ENCODE data around the gene EXTL1. TPM values are rescaled to one million over a fixed set of nuclear protein-coding genes. Genes with fewer than 3 reads are reported as not detected.

EXTL1 gene
- total RNA-seq, 4 donors from 2014 or later = not detected

DNA sequence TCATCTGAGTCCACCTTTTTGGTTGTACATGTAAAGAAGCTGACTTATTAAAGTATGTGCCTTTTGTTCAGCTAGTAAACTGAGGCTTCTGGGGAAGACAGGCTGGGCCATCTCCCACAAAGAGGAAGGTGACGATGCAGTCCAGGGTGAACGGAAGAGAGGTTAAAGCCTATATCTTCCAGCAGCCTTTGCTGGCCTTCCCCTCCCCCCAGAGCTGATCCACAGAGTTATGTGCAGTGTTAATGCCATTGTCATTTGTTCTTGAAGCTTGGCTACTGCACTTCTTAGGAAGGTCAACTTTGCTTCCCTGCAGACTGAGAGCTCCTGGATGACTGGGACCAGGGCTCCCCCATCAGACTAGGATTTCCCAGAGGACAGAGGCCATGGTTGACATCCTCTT is 22.2 kb downstream of the EXTL1 start:
- TF ChIP-seq, protein P1, sequence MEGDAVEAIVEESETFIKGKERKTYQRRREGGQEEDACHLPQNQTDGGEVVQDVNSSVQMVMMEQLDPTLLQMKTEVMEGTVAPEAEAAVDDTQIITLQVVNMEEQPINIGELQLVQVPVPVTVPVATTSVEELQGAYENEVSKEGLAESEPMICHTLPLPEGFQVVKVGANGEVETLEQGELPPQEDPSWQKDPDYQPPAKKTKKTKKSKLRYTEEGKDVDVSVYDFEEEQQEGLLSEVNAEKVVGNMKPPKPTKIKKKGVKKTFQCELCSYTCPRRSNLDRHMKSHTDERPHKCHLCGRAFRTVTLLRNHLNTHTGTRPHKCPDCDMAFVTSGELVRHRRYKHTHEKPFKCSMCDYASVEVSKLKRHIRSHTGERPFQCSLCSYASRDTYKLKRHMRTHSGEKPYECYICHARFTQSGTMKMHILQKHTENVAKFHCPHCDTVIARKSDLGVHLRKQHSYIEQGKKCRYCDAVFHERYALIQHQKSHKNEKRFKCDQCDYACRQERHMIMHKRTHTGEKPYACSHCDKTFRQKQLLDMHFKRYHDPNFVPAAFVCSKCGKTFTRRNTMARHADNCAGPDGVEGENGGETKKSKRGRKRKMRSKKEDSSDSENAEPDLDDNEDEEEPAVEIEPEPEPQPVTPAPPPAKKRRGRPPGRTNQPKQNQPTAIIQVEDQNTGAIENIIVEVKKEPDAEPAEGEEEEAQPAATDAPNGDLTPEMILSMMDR (IDR thresholded peaks at IDR 0.05) = no peak
- TF ChIP-seq POLR2A (IDR thresholded peaks at IDR 0.05) = no peak
- H3K4me3 ChIP-seq = no peak overlapping the region
- no peak for DNase-seq
- H3K9me3 ChIP-seq = no peaks in the 10 kb centered on the region
- intact Hi-C loops (cut with DNase I) = no loop called here
- H3K36me3 ChIP-seq = no peaks in the 10 kb centered on the region
- peaks cover 9 to 93% (median 16%) of the 10 kb centered on the region in 4 donors for H3K27me3 ChIP-seq
- WGBS, 2 donors = 77 to 87% methylated on average over 2 of the region's 2 CpGs
- H3K27ac ChIP-seq = no peak overlapping the region
- H3K4me1 ChIP-seq = peaks cover 7 to 18% (median 16%) of the 10 kb centered on the region in 3 donors

DNA sequence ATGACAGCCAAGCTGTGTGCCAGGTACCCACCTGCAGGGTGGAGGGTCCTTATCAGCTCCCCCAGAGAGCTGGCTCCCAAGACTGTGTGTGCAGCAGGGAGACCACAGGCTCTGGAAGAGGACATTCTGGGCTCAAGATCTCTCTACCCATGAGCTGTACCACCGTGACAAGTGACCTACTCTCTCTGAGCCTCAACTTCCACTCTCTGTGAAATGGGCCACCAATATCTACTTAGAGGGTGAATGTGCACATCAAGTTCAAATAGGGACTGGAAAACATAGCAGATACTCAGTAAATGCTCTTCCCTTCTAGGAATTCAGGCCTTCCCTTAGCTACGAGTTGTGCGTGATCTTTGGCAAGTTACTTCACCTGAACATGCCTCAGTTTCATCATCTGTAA is 22.8 kb downstream of the EXTL1 start:
- H3K4me3 ChIP-seq = no peak overlapping the region
- no peak for TF ChIP-seq POLR2A (IDR thresholded peaks at IDR 0.05)
- TF ChIP-seq, protein P1 (IDR thresholded peaks at IDR 0.05) = no peak
- H3K36me3 ChIP-seq = no peaks in the 10 kb centered on the region
- peaks cover 7 to 18% (median 16%) of the 10 kb centered on the region in 3 donors for H3K4me1 ChIP-seq
- H3K27ac ChIP-seq = no peak overlapping the region
- no peak for DNase-seq
- H3K9me3 ChIP-seq = no peaks in the 10 kb centered on the region
- intact Hi-C loops (cut with DNase I) = no loop called here
- WGBS, 2 donors = 79 to 97% methylated on average over 3 of the region's 3 CpGs
- peaks cover 9 to 93% (median 16%) of the 10 kb centered on the region in 4 donors for H3K27me3 ChIP-seq

DNA sequence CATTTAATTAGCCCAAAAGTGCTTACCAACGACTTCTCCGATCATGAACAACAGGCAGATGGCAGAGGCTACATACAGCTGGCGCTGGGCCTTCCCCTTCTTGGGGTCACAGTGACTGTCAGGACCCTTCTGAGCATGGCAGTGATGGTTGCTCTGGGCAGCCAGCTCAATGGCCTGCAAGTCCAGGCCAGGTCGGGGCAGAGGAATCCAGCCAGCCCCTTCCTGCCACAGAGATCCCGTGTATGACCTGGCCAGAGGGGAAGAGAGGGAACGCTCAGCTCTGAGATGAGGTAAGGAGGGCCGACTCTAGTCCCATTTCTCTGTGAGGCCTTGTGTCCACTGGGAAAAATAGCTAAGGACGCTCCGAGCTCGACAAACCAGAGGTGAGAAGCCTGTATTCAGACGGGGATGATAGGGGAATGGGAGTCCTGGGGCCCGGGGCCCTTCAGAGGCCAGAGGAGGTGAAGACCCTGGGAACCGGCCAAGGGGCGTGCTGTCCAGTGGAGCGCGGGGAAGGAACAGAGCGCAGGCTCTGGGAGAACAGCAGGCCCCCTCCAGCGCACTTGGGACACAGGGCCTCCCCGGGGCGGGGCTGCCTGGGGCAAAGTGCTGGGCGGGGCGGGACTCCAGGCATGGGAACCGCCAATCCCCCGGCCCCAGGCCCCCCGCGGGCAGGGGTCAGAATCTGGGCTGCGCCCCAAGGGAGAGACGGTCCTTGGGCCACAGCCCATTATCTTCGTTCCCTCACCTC is 23.6 kb downstream of the EXTL1 start:
- Histone ChIP-seq H3K9me3 (no peaks in the 10 kb centered on the region), H3K4me3 (peak overlapping the region in 2 of 4 donors; percentile 32 to 52), H3K4me1 (peaks cover 7 to 18% (median 16%) of the 10 kb centered on the region in 3 donors), H3K27ac (no peak overlapping the region), H3K27me3 (peaks cover 9 to 96% (median 16%) of the 10 kb centered on the region in 4 donors), H3K36me3 (no peaks in the 10 kb centered on the region)
- TF ChIP-seq, protein P1 (IDR thresholded peaks at IDR 0.05) = no peak
- TF ChIP-seq POLR2A (IDR thresholded peaks at IDR 0.05) = no peak
- DNase-seq = no peak
- WGBS, 2 donors = 33 to 84% methylated on average over 2 to 10 of the region's 29 CpGs
- intact Hi-C loops (cut with DNase I) = no loop called here

DNA sequence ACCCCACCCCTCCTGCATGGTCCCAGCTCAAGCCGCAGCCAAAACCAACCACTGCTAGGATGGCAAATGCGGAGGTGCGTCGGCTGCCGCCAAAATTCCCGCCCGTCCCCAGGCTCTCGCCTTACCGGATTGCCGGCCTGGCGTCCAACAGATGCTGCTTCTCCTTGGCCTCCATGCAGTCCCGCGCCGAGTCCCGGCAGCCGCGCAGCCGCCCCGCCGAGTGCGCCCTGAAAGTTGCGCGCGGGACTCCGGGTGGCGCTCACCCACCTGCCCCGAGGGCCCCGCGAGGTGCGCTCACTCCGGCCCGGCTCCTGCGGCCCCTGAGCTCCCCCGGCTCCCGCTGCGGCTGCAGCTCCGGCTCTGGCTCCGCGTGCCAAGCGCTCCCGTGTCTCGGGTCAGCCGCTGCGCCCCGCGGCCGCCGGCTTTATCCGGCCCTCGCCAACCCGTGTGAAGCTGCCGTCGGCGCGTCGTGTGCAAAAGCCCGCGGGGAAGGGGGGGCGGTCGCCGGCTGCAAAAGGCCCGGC is 24.2 kb downstream of the EXTL1 start, which contains the start of gene SLC30A2:
SLC30A2 (minus strand) TSS at position 397 of the 524 bp plus-strand sequence; CDS start at position 175, 222 bp downstream.
- intact Hi-C loops (cut with DNase I) = no loop called here
- no peaks in the 10 kb centered on the region for H3K9me3 ChIP-seq
- H3K36me3 ChIP-seq = no peaks in the 10 kb centered on the region
- TF ChIP-seq, protein P1 (IDR thresholded peaks at IDR 0.05) = no peak
- no peak for TF ChIP-seq POLR2A (IDR thresholded peaks at IDR 0.05)
- H3K27me3 ChIP-seq = peaks cover 9 to 100% (median 16%) of the 10 kb centered on the region in 4 donors
- DNase-seq = no peak
- H3K4me1 ChIP-seq = peaks cover 7 to 18% (median 16%) of the 10 kb centered on the region in 3 donors
- no peak within 1 kb of the TSS for H3K27ac ChIP-seq
- 0% methylated on average over 3 of the region's 62 CpGs; no CpG with 5 or more reads in 1 of the 2 donors for WGBS, 2 donors
- peak within 1 kb of the TSS in 3 of 4 donors; percentile 2 to 52 (median 32) for H3K4me3 ChIP-seq

All from esophagus squamous epithelium (tissue), 5 donors.